Measurements from ENCODE around the gene CCDC124.

The CCDC124 gene

GRCh38 chr19:17936379-17936778 lies 3.6 kb downstream of the CCDC124 start:
- Histone ChIP-seq H3K27me3 (ENCODE audit: insufficient read depth, low read length) (no peaks in the 10 kb centered on the region), H3K4me1 (ENCODE audit: control insufficient read depth, insufficient read depth, low read length, unreplicated experiment) (no peaks in the 10 kb centered on the region), H3K4me3 (ENCODE audit: low read depth, low read length) (no peak overlapping the region), H3K79me2 (ENCODE audit: control insufficient read depth, insufficient read depth, low read length, unreplicated experiment) (peaks cover 8% of the 10 kb centered on the region), H2AFZ (ENCODE audit: low read length, unreplicated experiment) (no peak overlapping the region), H3K27ac (ENCODE audit: low read depth, low read length) (no peak overlapping the region), H3K36me3 (ENCODE audit: insufficient read depth, low read length) (no peaks in the 10 kb centered on the region)

- Histone ChIP-seq H3K79me2 (ENCODE audit: control insufficient read depth, insufficient read depth, low read length, unreplicated experiment) (peaks cover 8% of the 10 kb centered on the region), H3K36me3 (ENCODE audit: insufficient read depth, low read length) (no peaks in the 10 kb centered on the region), H3K4me3 (ENCODE audit: low read depth, low read length) (no peak overlapping the region), H3K27ac (ENCODE audit: low read depth, low read length) (no peak overlapping the region), H2AFZ (ENCODE audit: low read length, unreplicated experiment) (no peak overlapping the region), H3K27me3 (ENCODE audit: insufficient read depth, low read length) (no peaks in the 10 kb centered on the region), H3K4me1 (ENCODE audit: control insufficient read depth, insufficient read depth, low read length, unreplicated experiment) (no peaks in the 10 kb centered on the region)
Observed at GRCh38 chr19:17937371-17937900, 4.6 kb downstream of the CCDC124 start.

GRCh38 chr19:17938092-17938845 lies 5.5 kb downstream of the CCDC124 start:
- H2AFZ ChIP-seq (ENCODE audit: low read length, unreplicated experiment), result no peak overlapping the region
- peaks cover 5% of the 10 kb centered on the region for H3K79me2 ChIP-seq (ENCODE audit: control insufficient read depth, insufficient read depth, low read length, unreplicated experiment)
- H3K27ac ChIP-seq (ENCODE audit: low read depth, low read length), result no peak overlapping the region

GRCh38 chr19:17942181-17942580 lies 9.4 kb downstream of the CCDC124 start:
- Histone ChIP-seq H3K27me3 (ENCODE audit: insufficient read depth, low read length) (no peaks in the 10 kb centered on the region), H3K36me3 (ENCODE audit: insufficient read depth, low read length) (no peaks in the 10 kb centered on the region), H3K4me3 (ENCODE audit: low read depth, low read length) (no peak overlapping the region), H3K4me1 (ENCODE audit: control insufficient read depth, insufficient read depth, low read length, unreplicated experiment) (peaks cover 11% of the 10 kb centered on the region), H2AFZ (ENCODE audit: low read length, unreplicated experiment) (no peak overlapping the region), H3K27ac (ENCODE audit: low read depth, low read length) (no peak overlapping the region), H3K79me2 (ENCODE audit: control insufficient read depth, insufficient read depth, low read length, unreplicated experiment) (no peaks in the 10 kb centered on the region)

More at GRCh38 chr19:17938092-17938845, 5.5 kb downstream of the CCDC124 start:
- Histone ChIP-seq H3K4me3 (ENCODE audit: low read depth, low read length) (no peak overlapping the region), H3K36me3 (ENCODE audit: insufficient read depth, low read length) (no peaks in the 10 kb centered on the region), H3K4me1 (ENCODE audit: control insufficient read depth, insufficient read depth, low read length, unreplicated experiment) (no peaks in the 10 kb centered on the region), H3K27me3 (ENCODE audit: insufficient read depth, low read length) (no peaks in the 10 kb centered on the region)

GRCh38 chr19:17942582-17943273 lies 9.9 kb downstream of the CCDC124 start:
- H3K4me3 ChIP-seq (ENCODE audit: low read depth, low read length), result no peak overlapping the region
- H3K79me2 ChIP-seq (ENCODE audit: control insufficient read depth, insufficient read depth, low read length, unreplicated experiment), result no peaks in the 10 kb centered on the region
- no peaks in the 10 kb centered on the region for H3K36me3 ChIP-seq (ENCODE audit: insufficient read depth, low read length)

GRCh38 chr19:17943274-17944221 lies 10.7 kb downstream of the CCDC124 start:
- Histone ChIP-seq H3K4me1 (ENCODE audit: control insufficient read depth, insufficient read depth, low read length, unreplicated experiment) (peaks cover 13% of the 10 kb centered on the region), H2AFZ (ENCODE audit: low read length, unreplicated experiment) (no peak overlapping the region), H3K36me3 (ENCODE audit: insufficient read depth, low read length) (no peaks in the 10 kb centered on the region), H3K4me3 (ENCODE audit: low read depth, low read length) (no peak overlapping the region), H3K27me3 (ENCODE audit: insufficient read depth, low read length) (no peaks in the 10 kb centered on the region), H3K27ac (ENCODE audit: low read depth, low read length) (no peak overlapping the region), H3K79me2 (ENCODE audit: control insufficient read depth, insufficient read depth, low read length, unreplicated experiment) (no peaks in the 10 kb centered on the region)

More at GRCh38 chr19:17942582-17943273, 9.9 kb downstream of the CCDC124 start:
- Histone ChIP-seq H3K4me1 (ENCODE audit: control insufficient read depth, insufficient read depth, low read length, unreplicated experiment) (peaks cover 13% of the 10 kb centered on the region), H3K27ac (ENCODE audit: low read depth, low read length) (no peak overlapping the region), H3K27me3 (ENCODE audit: insufficient read depth, low read length) (no peaks in the 10 kb centered on the region), H2AFZ (ENCODE audit: low read length, unreplicated experiment) (no peak overlapping the region)

GRCh38 chr19:17944301-17944700 lies 11.5 kb downstream of the CCDC124 start:
- no peak overlapping the region for H3K27ac ChIP-seq (ENCODE audit: low read depth, low read length)
- H2AFZ ChIP-seq (ENCODE audit: low read length, unreplicated experiment), result no peak overlapping the region
- H3K27me3 ChIP-seq (ENCODE audit: insufficient read depth, low read length), result peaks cover 4% of the 10 kb centered on the region
- no peaks in the 10 kb centered on the region for H3K36me3 ChIP-seq (ENCODE audit: insufficient read depth, low read length)
- H3K4me3 ChIP-seq (ENCODE audit: low read depth, low read length), result no peak overlapping the region
- H3K4me1 ChIP-seq (ENCODE audit: control insufficient read depth, insufficient read depth, low read length, unreplicated experiment), result peaks cover 13% of the 10 kb centered on the region
- H3K79me2 ChIP-seq (ENCODE audit: control insufficient read depth, insufficient read depth, low read length, unreplicated experiment), result no peaks in the 10 kb centered on the region

- H2AFZ ChIP-seq (ENCODE audit: low read length, unreplicated experiment), result peak overlapping the region; percentile 33
Observed at GRCh38 chr19:17946965-17947784, 14.4 kb downstream of the CCDC124 start.

GRCh38 chr19:17947815-17948513 lies 15.1 kb downstream of the CCDC124 start:
- Histone ChIP-seq H3K4me3 (ENCODE audit: low read depth, low read length) (peak overlapping the region; percentile 58), H2AFZ (ENCODE audit: low read length, unreplicated experiment) (no peak overlapping the region), H3K27ac (ENCODE audit: low read depth, low read length) (no peak overlapping the region)

More at GRCh38 chr19:17946965-17947784, 14.4 kb downstream of the CCDC124 start:
- Histone ChIP-seq H3K79me2 (ENCODE audit: control insufficient read depth, insufficient read depth, low read length, unreplicated experiment) (no peaks in the 10 kb centered on the region), H3K4me3 (ENCODE audit: low read depth, low read length) (peak overlapping the region; percentile 73), H3K27ac (ENCODE audit: low read depth, low read length) (no peak overlapping the region), H3K36me3 (ENCODE audit: insufficient read depth, low read length) (no peaks in the 10 kb centered on the region), H3K27me3 (ENCODE audit: insufficient read depth, low read length) (peaks cover 33% of the 10 kb centered on the region), H3K4me1 (ENCODE audit: control insufficient read depth, insufficient read depth, low read length, unreplicated experiment) (peaks cover 13% of the 10 kb centered on the region)

More at GRCh38 chr19:17947815-17948513, 15.1 kb downstream of the CCDC124 start:
- peaks cover 13% of the 10 kb centered on the region for H3K4me1 ChIP-seq (ENCODE audit: control insufficient read depth, insufficient read depth, low read length, unreplicated experiment)
- H3K79me2 ChIP-seq (ENCODE audit: control insufficient read depth, insufficient read depth, low read length, unreplicated experiment), result no peaks in the 10 kb centered on the region
- no peaks in the 10 kb centered on the region for H3K36me3 ChIP-seq (ENCODE audit: insufficient read depth, low read length)
- peaks cover 41% of the 10 kb centered on the region for H3K27me3 ChIP-seq (ENCODE audit: insufficient read depth, low read length)

All from ACC112 (cell line).